Measurements from ENCODE around the gene KLF4.

KLF4 gene

DNA sequence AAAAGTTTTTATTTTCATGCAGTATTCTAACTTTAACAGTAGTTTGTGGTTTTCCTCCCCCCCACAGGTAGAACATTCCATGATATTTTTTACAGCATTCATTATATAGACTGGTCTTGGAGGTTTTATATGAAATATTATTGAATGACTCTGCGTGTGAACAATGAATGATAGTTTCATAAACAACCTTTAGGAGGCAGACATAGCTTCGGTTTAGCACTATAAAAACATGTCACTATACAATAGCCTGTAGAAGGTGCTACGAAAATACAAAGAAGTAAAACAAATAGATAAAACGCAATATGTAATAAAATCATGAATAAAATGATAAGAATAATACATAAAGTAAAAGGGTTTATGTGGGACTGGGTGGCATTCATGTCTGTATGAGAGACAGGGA lies 8.5 kb downstream of the KLF4 start:
- in situ Hi-C loops (cut with MboI; ENCODE audit: low sequenced_read_pairs) = no loop called here
- Histone ChIP-seq H3K36me3 (replicated peaks) (no peaks in the 10 kb centered on the region), H3K4me1 (peaks cover 10% of the 10 kb centered on the region), H3K4me3 (no peak overlapping the region), H3K27me3 (ENCODE audit: low read depth) (no peaks in the 10 kb centered on the region), H3K9me3 (no peaks in the 10 kb centered on the region)
- DNase-seq (ENCODE audit: low spot score in 2 of 2) = no peak

DNA sequence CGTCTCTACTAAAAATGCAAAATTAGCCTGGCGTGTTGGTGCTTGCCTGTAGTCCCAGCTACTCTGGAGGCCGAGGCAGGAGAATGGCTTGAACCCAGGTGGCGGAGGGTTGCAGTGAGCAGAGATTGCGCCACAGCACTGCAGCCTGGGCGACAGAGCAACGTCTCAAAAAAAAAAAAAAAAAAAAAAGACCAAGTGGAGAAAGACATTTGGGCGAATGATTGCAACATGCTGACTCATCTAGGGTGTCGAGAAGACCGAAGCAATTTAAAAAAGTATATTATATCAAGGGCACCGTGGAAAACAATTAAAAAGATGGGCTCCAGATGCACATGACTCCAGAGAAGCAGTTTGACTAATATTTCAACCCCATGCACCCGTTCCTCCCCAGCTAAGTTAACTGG lies 9.2 kb downstream of the KLF4 start:
- Histone ChIP-seq H3K4me3 (no peak overlapping the region), H3K9me3 (no peaks in the 10 kb centered on the region), H3K36me3 (replicated peaks) (no peaks in the 10 kb centered on the region), H3K27me3 (ENCODE audit: low read depth) (no peaks in the 10 kb centered on the region), H3K4me1 (peaks cover 10% of the 10 kb centered on the region)
- DNase-seq (ENCODE audit: low spot score in 2 of 2) = no peak
- in situ Hi-C loops (cut with MboI; ENCODE audit: low sequenced_read_pairs) = no loop called here

DNA sequence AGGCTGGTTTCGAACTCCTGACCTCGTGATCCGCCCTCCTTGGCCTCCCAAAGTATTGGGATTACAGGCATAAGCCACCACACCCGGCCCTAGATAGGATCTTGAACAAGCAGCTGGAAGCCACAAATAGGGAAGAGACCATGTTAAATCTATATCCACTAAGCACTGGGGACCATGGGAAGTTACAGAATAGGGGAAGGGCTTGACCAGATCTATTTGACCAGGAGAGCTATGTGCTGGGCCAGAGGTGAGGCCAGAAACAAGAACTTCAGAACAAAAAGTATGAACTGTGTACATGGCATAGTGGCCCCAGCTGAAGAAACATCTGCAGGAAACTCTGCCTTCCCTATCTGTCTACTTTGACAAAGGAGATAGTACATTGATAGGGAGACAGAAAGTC lies 10.8 kb downstream of the KLF4 start:
- Histone ChIP-seq H3K36me3 (replicated peaks) (no peaks in the 10 kb centered on the region), H3K27me3 (ENCODE audit: low read depth) (no peaks in the 10 kb centered on the region), H3K4me1 (peaks cover 10% of the 10 kb centered on the region), H3K9me3 (no peaks in the 10 kb centered on the region), H3K4me3 (no peak overlapping the region)
- in situ Hi-C loops (cut with MboI; ENCODE audit: low sequenced_read_pairs) = loop anchor here (10.0 kb wide), 1 partner anchor 796 kb away; no protein-coding TSS in a partner anchor
- DNase-seq (ENCODE audit: low spot score in 2 of 2) = no peak

DNA sequence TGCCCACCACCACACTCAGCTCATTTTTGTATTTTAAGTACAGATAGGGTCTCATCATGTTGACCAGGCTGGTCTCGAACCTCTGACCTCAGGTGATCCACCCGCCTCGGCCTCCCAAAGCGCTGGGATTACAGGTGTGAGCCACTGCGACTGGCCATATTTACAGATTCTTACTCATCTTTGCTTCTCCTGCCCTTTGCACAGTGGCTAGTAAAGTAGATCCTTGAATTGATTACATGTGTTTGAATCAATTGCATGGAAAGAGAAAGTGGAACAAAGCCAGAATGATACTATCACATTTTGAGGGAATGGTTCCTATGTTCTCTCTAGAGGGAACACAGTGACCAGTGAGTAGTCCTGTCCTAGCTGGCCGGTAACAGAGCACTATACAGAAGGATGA lies 15.4 kb downstream of the KLF4 start:
- H3K9me3 ChIP-seq = no peaks in the 10 kb centered on the region
- no peaks in the 10 kb centered on the region for H3K27me3 ChIP-seq (ENCODE audit: low read depth)
- H3K4me3 ChIP-seq = no peak overlapping the region
- no peak for DNase-seq (ENCODE audit: low spot score in 2 of 2)
- no peaks in the 10 kb centered on the region for H3K36me3 ChIP-seq (replicated peaks)
- H3K4me1 ChIP-seq = peaks cover 14% of the 10 kb centered on the region
- in situ Hi-C loops (cut with MboI; ENCODE audit: low sequenced_read_pairs) = loop anchor here (10.0 kb wide), 1 partner anchor 801 kb away; no protein-coding TSS in a partner anchor

DNA sequence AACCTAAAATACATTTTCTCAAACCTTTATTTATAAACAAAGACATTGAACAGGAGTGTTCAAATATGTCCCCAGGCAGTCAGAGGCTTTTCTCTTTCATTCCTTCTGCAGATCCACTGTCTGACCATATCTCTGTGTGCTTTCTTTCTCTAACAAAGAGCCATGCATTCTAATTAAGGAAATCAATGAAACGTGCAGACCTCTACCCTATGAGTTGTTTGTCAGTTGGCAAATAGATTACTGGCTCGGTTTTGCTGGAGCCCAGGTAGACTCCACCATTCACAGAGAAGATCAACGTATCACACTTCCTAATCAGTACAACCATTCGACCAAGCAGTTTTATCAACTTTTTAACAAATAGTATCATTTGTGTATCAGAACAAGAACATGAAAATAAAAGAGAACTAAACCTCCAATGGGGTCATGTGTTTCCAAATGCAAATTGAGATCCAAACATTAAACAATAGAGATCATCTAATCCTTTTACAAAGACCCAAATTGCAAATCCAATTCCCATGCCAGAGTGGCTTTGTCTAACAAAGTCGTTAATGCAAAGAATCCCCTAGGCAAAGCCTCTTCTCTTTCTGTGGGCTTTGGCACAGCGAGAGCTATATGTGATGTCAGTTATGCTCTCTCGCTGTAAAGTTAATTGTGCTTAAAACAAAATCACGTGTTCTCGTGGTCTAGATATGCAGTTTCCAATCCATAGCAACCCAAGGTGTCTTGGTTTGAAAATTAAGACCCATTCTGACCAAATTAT lies 16.8 kb downstream of the KLF4 start:
- Histone ChIP-seq H3K4me1 (peaks cover 14% of the 10 kb centered on the region), H3K36me3 (replicated peaks) (no peaks in the 10 kb centered on the region), H3K9me3 (no peaks in the 10 kb centered on the region), H3K27me3 (ENCODE audit: low read depth) (no peaks in the 10 kb centered on the region), H3K4me3 (no peak overlapping the region)
- peak; percentile 74 to 98 for DNase-seq (ENCODE audit: low spot score in 2 of 2)
- in situ Hi-C loops (cut with MboI; ENCODE audit: low sequenced_read_pairs) = loop anchor here (10.0 kb wide), 1 partner anchor 802 kb away; no protein-coding TSS in a partner anchor

DNA sequence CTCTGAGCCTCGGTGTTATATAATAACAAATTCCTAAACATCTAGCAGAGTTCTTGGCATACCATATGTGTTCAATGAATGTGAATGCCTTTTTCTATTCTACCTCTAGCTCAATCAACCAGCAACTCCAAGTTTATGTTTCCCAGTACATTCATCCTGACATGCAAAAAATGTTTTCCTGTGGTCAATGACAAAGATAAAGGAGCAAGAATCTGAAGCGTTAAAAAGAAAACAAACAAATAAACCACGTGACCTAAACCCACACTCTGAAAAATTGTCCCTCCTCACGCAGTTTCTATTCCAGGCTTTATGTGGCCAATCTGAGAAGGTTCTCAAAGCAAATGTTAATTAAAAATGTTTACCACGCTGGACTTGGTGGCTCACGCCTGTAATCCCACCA lies 18.0 kb downstream of the KLF4 start:
- no peaks in the 10 kb centered on the region for H3K27me3 ChIP-seq (ENCODE audit: low read depth)
- H3K4me1 ChIP-seq = peaks cover 20% of the 10 kb centered on the region
- DNase-seq (ENCODE audit: low spot score in 2 of 2) = no peak
- H3K36me3 ChIP-seq (replicated peaks) = no peaks in the 10 kb centered on the region
- in situ Hi-C loops (cut with MboI; ENCODE audit: low sequenced_read_pairs) = loop anchor here (10.0 kb wide), 1 partner anchor 803 kb away; no protein-coding TSS in a partner anchor
- no peaks in the 10 kb centered on the region for H3K9me3 ChIP-seq
- no peak overlapping the region for H3K4me3 ChIP-seq

DNA sequence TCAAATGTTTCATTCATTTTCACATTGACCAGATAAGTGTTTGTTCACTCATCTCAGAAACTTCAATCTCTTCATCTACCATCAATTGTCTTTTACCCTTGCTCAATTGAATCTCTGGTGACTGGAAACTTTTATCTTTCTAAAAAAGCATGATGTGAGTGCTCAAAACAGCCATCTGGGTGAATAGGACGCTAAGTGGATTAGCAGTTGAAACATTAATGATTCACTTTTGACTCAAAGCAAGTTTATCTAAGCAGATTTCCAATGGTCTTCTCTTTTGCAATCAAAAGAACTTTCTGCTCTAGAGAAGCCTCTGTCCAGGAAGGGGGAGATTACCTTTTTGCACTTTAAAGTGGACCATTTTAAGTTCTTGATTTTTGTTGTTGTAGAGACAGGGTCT lies 22.2 kb downstream of the KLF4 start:
- Histone ChIP-seq H3K4me1 (peaks cover 14% of the 10 kb centered on the region), H3K4me3 (no peak overlapping the region), H3K27me3 (ENCODE audit: low read depth) (no peaks in the 10 kb centered on the region), H3K9me3 (no peaks in the 10 kb centered on the region), H3K36me3 (replicated peaks) (no peaks in the 10 kb centered on the region)
- in situ Hi-C loops (cut with MboI; ENCODE audit: low sequenced_read_pairs) = loop anchor here (10.0 kb wide), 1 partner anchor 1097 kb away; no protein-coding TSS in a partner anchor
- DNase-seq (ENCODE audit: low spot score in 2 of 2) = no peak

DNA sequence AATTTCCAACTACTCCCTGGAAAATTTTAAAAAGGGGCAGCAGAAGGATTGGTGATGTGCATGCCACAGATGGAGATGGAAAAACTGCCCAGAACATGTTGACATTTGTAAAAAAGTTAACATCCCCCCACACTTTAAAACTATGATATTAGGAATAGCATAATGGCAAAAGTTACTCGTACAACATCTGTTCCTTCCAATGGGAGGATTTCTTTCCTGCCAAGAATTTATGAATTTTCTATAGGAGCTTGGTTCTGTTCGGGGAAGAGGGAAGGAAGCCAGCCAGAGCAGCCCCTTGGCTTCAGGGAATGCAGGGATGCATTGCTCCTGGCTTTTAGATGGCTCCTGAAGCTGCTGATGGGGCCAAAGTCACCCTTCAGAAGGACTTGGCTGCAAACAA lies 22.7 kb downstream of the KLF4 start:
- no peaks in the 10 kb centered on the region for H3K9me3 ChIP-seq
- H3K36me3 ChIP-seq (replicated peaks) = no peaks in the 10 kb centered on the region
- DNase-seq (ENCODE audit: low spot score in 2 of 2) = no peak
- no peaks in the 10 kb centered on the region for H3K27me3 ChIP-seq (ENCODE audit: low read depth)
- H3K4me1 ChIP-seq = peaks cover 9% of the 10 kb centered on the region
- H3K4me3 ChIP-seq = no peak overlapping the region
- in situ Hi-C loops (cut with MboI; ENCODE audit: low sequenced_read_pairs) = loop anchor here (10.0 kb wide), 1 partner anchor 1098 kb away; no protein-coding TSS in a partner anchor

DNA sequence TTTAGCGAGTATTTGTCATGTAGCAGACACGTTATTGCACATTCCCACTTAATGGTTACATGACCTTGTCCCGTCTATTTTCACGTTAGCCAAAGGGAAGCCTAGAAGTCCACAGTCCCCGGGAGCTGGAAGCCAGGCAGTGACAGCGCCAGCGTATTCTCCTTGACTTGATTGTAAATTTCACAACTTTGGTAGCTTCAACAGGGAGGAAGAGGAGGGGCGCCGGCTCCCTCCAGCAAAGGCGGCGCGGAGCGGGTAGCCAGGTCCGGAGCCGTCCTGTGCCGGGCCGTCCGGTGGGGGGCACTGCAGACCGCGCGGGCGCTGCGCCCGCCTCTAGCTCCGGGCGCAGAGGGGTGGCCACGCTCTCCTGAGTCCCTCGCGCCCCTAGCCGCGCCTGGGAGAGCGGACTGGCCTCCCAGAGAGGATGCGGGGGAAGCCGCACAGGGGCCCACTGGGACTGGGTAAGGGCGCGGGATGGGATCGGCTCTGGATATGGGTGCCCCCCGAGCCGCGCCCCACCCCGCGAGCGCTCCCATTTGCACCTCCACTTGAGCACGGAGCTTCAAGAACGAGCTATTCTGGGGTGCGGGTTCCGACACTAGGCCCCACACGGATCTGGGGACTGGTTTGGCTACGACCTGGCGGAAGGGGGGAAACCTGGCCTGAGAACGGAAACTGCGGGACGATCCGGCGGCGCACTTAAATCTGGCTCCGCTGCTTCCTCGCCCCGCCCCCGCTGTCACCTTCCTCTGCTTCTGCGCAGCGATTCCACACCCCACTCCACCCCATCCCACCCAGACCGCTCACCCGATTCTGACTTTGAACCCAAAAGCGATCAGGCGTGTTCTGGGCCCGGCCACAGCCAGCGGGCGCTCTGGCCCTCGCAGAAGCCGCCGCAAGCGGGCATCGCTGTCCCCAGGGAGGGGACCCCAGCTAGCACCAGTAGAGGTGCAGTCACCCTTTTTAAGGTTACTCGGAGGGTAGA lies 23.8 kb downstream of the KLF4 start:
- Histone ChIP-seq H3K4me3 (peak overlapping the region; percentile 36), H3K4me1 (peaks cover 6% of the 10 kb centered on the region), H3K36me3 (replicated peaks) (no peaks in the 10 kb centered on the region), H3K27me3 (ENCODE audit: low read depth) (no peaks in the 10 kb centered on the region), H3K9me3 (no peaks in the 10 kb centered on the region)
- in situ Hi-C loops (cut with MboI; ENCODE audit: low sequenced_read_pairs) = loop anchor here (10.0 kb wide), 1 partner anchor 1099 kb away; no protein-coding TSS in a partner anchor
- peak; percentile 64 to 86 for DNase-seq (ENCODE audit: low spot score in 2 of 2)

DNA sequence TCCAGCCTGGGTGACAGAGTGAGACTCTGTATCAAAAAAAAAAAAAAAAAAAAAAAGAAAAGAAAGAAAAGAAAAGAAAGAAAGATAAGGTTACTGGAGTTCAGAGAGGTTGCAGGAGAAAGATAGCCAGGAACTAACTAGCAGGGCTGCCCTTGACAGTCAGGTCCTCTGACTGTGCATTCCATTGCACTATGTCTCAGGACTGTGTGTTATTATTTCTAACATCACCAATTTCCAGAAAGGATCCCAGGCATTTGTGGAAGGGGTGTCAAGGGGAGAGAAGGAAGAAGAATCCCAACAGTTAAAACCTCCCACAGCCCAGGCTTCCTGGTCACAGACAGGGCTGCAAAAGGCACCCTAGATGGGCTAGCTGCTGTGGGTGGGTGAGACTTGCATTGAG lies 25.1 kb downstream of the KLF4 start:
- in situ Hi-C loops (cut with MboI; ENCODE audit: low sequenced_read_pairs) = loop anchor here (10.0 kb wide), 1 partner anchor 1100 kb away; no protein-coding TSS in a partner anchor
- H3K4me1 ChIP-seq = peaks cover 6% of the 10 kb centered on the region
- H3K9me3 ChIP-seq = no peaks in the 10 kb centered on the region
- no peak for DNase-seq (ENCODE audit: low spot score in 2 of 2)
- H3K36me3 ChIP-seq (replicated peaks) = no peaks in the 10 kb centered on the region
- H3K4me3 ChIP-seq = no peak overlapping the region
- no peaks in the 10 kb centered on the region for H3K27me3 ChIP-seq (ENCODE audit: low read depth)

DNA sequence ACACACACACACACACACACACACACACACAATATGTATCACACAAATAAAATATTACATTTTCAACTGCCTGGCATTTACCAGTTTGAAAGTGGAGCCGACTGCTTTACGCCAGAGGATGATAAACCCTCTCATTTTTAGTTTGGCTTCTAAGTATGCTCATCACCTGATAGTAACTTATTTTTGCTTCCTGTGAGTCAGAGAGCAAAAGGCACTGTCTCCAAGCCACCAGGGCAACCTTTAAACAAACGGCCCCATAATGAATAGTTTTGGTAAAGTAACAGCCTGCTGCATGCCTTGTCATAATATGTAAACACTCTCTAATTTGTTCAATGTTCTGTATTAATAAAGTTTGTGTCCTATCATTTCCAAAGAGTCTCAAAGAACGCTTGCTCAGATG lies 26.9 kb downstream of the KLF4 start:
- in situ Hi-C loops (cut with MboI; ENCODE audit: low sequenced_read_pairs) = loop anchor here (10.0 kb wide), 1 partner anchor 1102 kb away; no protein-coding TSS in a partner anchor

DNA sequence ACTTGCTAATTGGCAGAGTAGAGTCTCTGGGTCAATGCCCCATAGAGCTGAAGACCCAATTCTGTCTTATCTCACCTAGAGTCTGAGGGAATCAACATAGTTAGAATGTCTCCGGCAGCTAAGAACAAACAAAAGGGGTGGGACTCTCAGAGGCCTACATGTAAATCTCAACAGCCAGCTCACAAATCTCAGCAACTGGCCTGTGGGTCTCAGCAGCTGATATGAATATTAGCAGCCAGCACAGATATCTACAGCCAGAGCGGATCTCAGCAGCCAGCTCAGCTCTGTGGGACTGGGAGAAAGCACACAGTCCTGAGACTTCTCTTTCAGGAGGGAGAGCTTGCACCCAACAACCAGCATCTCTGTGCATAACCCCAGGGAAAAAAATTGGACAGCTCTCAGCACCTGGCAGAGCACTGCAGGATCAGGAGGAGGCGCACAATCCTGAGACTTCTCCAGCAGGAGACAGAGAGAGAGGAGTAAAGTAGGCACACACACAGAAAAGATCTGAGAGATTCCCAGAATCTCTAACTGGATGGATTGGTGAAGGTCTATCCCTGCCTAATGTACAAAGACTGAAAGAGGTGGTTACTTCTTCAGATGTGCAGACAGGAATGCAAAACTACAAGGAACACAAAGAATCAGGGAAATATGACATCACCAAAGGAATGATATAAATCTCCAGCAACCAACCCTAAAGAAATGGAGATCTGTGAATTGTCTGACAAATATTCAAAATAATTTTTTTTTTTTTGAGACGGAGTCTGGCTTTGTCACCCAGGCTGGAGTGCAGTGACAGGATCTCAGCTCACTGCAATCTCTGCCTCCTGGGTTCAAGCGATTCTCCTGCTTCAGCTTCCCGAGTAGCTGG lies 29.2 kb downstream of the KLF4 start:
- no peak for DNase-seq (ENCODE audit: low spot score in 2 of 2)
- Histone ChIP-seq H3K27me3 (ENCODE audit: low read depth) (no peaks in the 10 kb centered on the region), H3K4me3 (no peak overlapping the region), H3K9me3 (no peaks in the 10 kb centered on the region), H3K4me1 (peaks cover 5% of the 10 kb centered on the region; the same call in 1 of the 2 replicates), H3K36me3 (replicated peaks) (no peaks in the 10 kb centered on the region)
- in situ Hi-C loops (cut with MboI; ENCODE audit: low sequenced_read_pairs) = loop anchor here (10.0 kb wide), 1 partner anchor 1104 kb away; no protein-coding TSS in a partner anchor

More for the DNA sequence above, 26.9 kb downstream of the KLF4 start:
- H3K27me3 ChIP-seq (ENCODE audit: low read depth) = no peaks in the 10 kb centered on the region
- peaks cover 6% of the 10 kb centered on the region for H3K4me1 ChIP-seq
- no peaks in the 10 kb centered on the region for H3K9me3 ChIP-seq
- H3K4me3 ChIP-seq = no peak overlapping the region
- no peaks in the 10 kb centered on the region for H3K36me3 ChIP-seq (replicated peaks)
- no peak for DNase-seq (ENCODE audit: low spot score in 2 of 2)

All from HAP-1 (cell line).